Esophagus muscularis mucosa (tissue), 3 donors: ENCODE data around the gene CCNL2.

Experiments used
- POLR2A ChIP-seq: fragments of 450-650 bp; IDR thresholded peaks from one replicate; pipeline ENCODE4 v1.6.1; 2017; ENCODE audit warnings: antibody characterized with exemption, moderate library complexity, mild to moderate bottlenecking, low read depth
- TF ChIP-seq, protein P1 (sequence below), 3 experiments: fragments of 200-600 bp in 2 of 3; fragments of 450-650 bp in 1 of 3; sonication (generic) in 2 of 3; IDR thresholded peaks; one replicate each; pipeline ENCODE4 v1.5.1; 2017 to 2019; ENCODE audit warnings: antibody characterized with exemption in 3 of 3, mild to moderate bottlenecking in 2 of 3, moderate library complexity in 1 of 3

DNA sequence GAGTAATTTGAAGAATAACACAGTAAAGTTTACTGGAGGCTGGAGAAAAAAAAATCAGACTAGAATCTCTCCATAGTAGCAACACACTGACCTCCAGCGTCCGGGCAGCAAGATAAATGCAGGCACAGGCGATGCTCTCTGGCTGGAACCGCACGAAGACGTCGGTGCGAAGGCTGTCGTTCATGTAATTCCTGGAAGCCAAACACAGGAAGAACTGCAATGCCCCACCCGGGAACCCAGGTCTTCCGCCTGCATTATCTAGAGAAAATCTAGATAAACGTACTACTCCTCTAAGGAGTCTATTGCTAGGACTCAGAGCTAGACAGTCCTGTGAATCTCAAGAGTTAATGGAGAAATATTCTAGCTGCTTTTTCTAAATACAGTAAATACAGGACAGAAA, 8.5 kb downstream of the CCNL2 start:
- TF ChIP-seq, protein P1, sequence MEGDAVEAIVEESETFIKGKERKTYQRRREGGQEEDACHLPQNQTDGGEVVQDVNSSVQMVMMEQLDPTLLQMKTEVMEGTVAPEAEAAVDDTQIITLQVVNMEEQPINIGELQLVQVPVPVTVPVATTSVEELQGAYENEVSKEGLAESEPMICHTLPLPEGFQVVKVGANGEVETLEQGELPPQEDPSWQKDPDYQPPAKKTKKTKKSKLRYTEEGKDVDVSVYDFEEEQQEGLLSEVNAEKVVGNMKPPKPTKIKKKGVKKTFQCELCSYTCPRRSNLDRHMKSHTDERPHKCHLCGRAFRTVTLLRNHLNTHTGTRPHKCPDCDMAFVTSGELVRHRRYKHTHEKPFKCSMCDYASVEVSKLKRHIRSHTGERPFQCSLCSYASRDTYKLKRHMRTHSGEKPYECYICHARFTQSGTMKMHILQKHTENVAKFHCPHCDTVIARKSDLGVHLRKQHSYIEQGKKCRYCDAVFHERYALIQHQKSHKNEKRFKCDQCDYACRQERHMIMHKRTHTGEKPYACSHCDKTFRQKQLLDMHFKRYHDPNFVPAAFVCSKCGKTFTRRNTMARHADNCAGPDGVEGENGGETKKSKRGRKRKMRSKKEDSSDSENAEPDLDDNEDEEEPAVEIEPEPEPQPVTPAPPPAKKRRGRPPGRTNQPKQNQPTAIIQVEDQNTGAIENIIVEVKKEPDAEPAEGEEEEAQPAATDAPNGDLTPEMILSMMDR (IDR thresholded peaks at IDR 0.05): no peak
- TF ChIP-seq POLR2A: no peak
